ENCODE results near the gene GSTM3.
A peak's percentile ranks its signal among the peaks of the same experiment; 100 is the strongest.
"Not testable (repeated sequence)": the region's sequence is repeated elsewhere in the genome, so short reads cannot be mapped to it uniquely, and the experiment has no call there.

GSTM3 gene

GRCh38 chr1:109751531-109752260, 10.9 kb upstream of the GSTM3 start:
- DNase-seq (ENCODE audit: low read depth in 1 of 2, low spot score in 1 of 2), result no peak
- in situ Hi-C loops (cut with HindIII; ENCODE audit: low pct_unique_long_range_greater_than_20kb, low sequenced_read_pairs), result no loop called here
- no peak for TF ChIP-seq JUND (IDR thresholded peaks at IDR 0.05; ENCODE audit: low read depth)

- no peak for TF ChIP-seq JUND (IDR thresholded peaks at IDR 0.05; ENCODE audit: low read depth)
- in situ Hi-C loops (cut with HindIII; ENCODE audit: low pct_unique_long_range_greater_than_20kb, low sequenced_read_pairs), result no loop called here
- no peak for DNase-seq (ENCODE audit: low read depth in 1 of 2, low spot score in 1 of 2)
Observed at GRCh38 chr1:109750920-109751319, 10.1 kb upstream of the GSTM3 start.

- TF ChIP-seq JUND (IDR thresholded peaks at IDR 0.05; ENCODE audit: low read depth), result no peak
- in situ Hi-C loops (cut with HindIII; ENCODE audit: low pct_unique_long_range_greater_than_20kb, low sequenced_read_pairs), result no loop called here
- no peak for DNase-seq (ENCODE audit: low read depth in 1 of 2, low spot score in 1 of 2)
Observed at GRCh38 chr1:109750241-109750882, 9.5 kb upstream of the GSTM3 start.

GRCh38 chr1:109749221-109749620, 8.4 kb upstream of the GSTM3 start:
- TF ChIP-seq JUND (IDR thresholded peaks at IDR 0.05; ENCODE audit: low read depth), result no peak
- in situ Hi-C loops (cut with HindIII; ENCODE audit: low pct_unique_long_range_greater_than_20kb, low sequenced_read_pairs), result no loop called here
- DNase-seq (ENCODE audit: low read depth in 1 of 2, low spot score in 1 of 2), result no peak

- DNase-seq (ENCODE audit: low read depth in 1 of 2, low spot score in 1 of 2); in situ Hi-C loops (cut with HindIII; ENCODE audit: low pct_unique_long_range_greater_than_20kb, low sequenced_read_pairs): not testable (repeated sequence)
Observed at GRCh38 chr1:109748311-109748710, 7.5 kb upstream of the GSTM3 start.

GRCh38 chr1:109739738-109740614, 862 bp downstream of the GSTM3 start:
- no peak for TF ChIP-seq JUND (IDR thresholded peaks at IDR 0.05; ENCODE audit: low read depth)
- in situ Hi-C loops (cut with HindIII; ENCODE audit: low pct_unique_long_range_greater_than_20kb, low sequenced_read_pairs), result no loop called here
- peak; percentile 69 to 86 for DNase-seq (ENCODE audit: low read depth in 1 of 2, low spot score in 1 of 2)

GRCh38 chr1:109733236-109733870, 7.5 kb downstream of the GSTM3 start:
- TF ChIP-seq JUND (IDR thresholded peaks at IDR 0.05; ENCODE audit: low read depth), result no peak
- peak in 1 of 2 experiments; percentile 30 for DNase-seq (ENCODE audit: low read depth in 1 of 2, low spot score in 1 of 2)
- in situ Hi-C loops (cut with HindIII; ENCODE audit: low pct_unique_long_range_greater_than_20kb, low sequenced_read_pairs), result no loop called here

GRCh38 chr1:109732390-109732881, 8.4 kb downstream of the GSTM3 start:
- no peak for TF ChIP-seq JUND (IDR thresholded peaks at IDR 0.05; ENCODE audit: low read depth)
- DNase-seq (ENCODE audit: low read depth in 1 of 2, low spot score in 1 of 2), result no peak
- in situ Hi-C loops (cut with HindIII; ENCODE audit: low pct_unique_long_range_greater_than_20kb, low sequenced_read_pairs), result no loop called here

- in situ Hi-C loops (cut with HindIII; ENCODE audit: low pct_unique_long_range_greater_than_20kb, low sequenced_read_pairs), result no loop called here
Observed at GRCh38 chr1:109730666-109731065, 10.2 kb downstream of the GSTM3 start.

GRCh38 chr1:109728870-109729269, 12.0 kb downstream of the GSTM3 start:
- 0 out of 2 replicates have a peak, but pooled peaks have one; percentile 18 for TF ChIP-seq JUND (IDR thresholded peaks at IDR 0.05; ENCODE audit: low read depth)
- in situ Hi-C loops (cut with HindIII; ENCODE audit: low pct_unique_long_range_greater_than_20kb, low sequenced_read_pairs), result no loop called here
- DNase-seq (ENCODE audit: low read depth in 1 of 2, low spot score in 1 of 2), result peak in 1 of 2 experiments; percentile 93

More at GRCh38 chr1:109730666-109731065, 10.2 kb downstream of the GSTM3 start:
- TF ChIP-seq JUND (IDR thresholded peaks at IDR 0.05; ENCODE audit: low read depth), result no peak
- DNase-seq (ENCODE audit: low read depth in 1 of 2, low spot score in 1 of 2), result peak in 1 of 2 experiments; percentile 13

- no peak for TF ChIP-seq JUND (IDR thresholded peaks at IDR 0.05; ENCODE audit: low read depth)
- in situ Hi-C loops (cut with HindIII; ENCODE audit: low pct_unique_long_range_greater_than_20kb, low sequenced_read_pairs), result no loop called here
- peak in 1 of 2 experiments; percentile 35 for DNase-seq (ENCODE audit: low read depth in 1 of 2, low spot score in 1 of 2)
Observed at GRCh38 chr1:109726728-109727373, 14.0 kb downstream of the GSTM3 start.

GRCh38 chr1:109726007-109726406, 14.8 kb downstream of the GSTM3 start:
- peak in 1 of 2 experiments; percentile 68 for DNase-seq (ENCODE audit: low read depth in 1 of 2, low spot score in 1 of 2)
- in situ Hi-C loops (cut with HindIII; ENCODE audit: low pct_unique_long_range_greater_than_20kb, low sequenced_read_pairs), result no loop called here
- no peak for TF ChIP-seq JUND (IDR thresholded peaks at IDR 0.05; ENCODE audit: low read depth)

All from T47D (cell line).